OCI-LY1 (cell line): ENCODE data around the gene ZNF827.

Experiments used
- H2AFZ ChIP-seq: fragments of 200-600 bp; sonication (generic), shearing (Covaris generic); 2 replicates; pipeline ENCODE4 v1.6.0; 2014; ENCODE audit warnings: antibody characterized with exemption, mild to moderate bottlenecking, low read length
- H3F3A ChIP-seq: fragments of 200-600 bp; sonication (generic), shearing (Covaris generic); 2 replicates; pipeline ENCODE4 v1.6.0; 2014; ENCODE audit warnings: mild to moderate bottlenecking, antibody characterized with exemption, low read length, moderate library complexity; ENCODE audit not compliant: insufficient read depth
- H3K27ac ChIP-seq: fragments of 200-600 bp; sonication (generic); 2 replicates; pipeline ENCODE4 v1.5.1; 2014; ENCODE audit warnings: low read length, mixed run types, mild to moderate bottlenecking, low read depth; ENCODE audit not compliant: poor library complexity, severe bottlenecking
- H3K27me3 ChIP-seq: fragments of 200-600 bp; sonication (generic); 2 replicates; pipeline ENCODE4 v1.6.0; 2014; ENCODE audit warnings: antibody characterized with exemption, mild to moderate bottlenecking, low read length, moderate library complexity; ENCODE audit not compliant: insufficient read depth
- H3K36me3 ChIP-seq: fragments of 200-600 bp; sonication (generic); 2 replicates; pipeline ENCODE4 v1.6.1; 2014; ENCODE audit warnings: mild to moderate bottlenecking, antibody characterized with exemption, low read length, moderate library complexity, mixed read lengths; ENCODE audit not compliant: insufficient read depth
- H3K4me1 ChIP-seq: fragments of 200-600 bp; sonication (generic); 2 replicates; pipeline ENCODE4 v1.5.1; 2014; ENCODE audit warnings: mild to moderate bottlenecking, low read length, moderate library complexity; ENCODE audit not compliant: insufficient read depth, severe bottlenecking
- H3K4me2 ChIP-seq: fragments of 200-600 bp; sonication (generic), shearing (Covaris generic); 2 replicates; pipeline ENCODE4 v1.6.1; 2014; ENCODE audit warnings: low read length
- H3K4me3 ChIP-seq: fragments of 200-600 bp; sonication (generic); 2 replicates; pipeline ENCODE4 v1.5.1; 2014; ENCODE audit warnings: low read length, low read depth, mild to moderate bottlenecking, mixed read lengths; ENCODE audit not compliant: poor library complexity, severe bottlenecking
- H3K79me2 ChIP-seq: fragments of 200-600 bp; shearing (Covaris generic); 2 replicates; pipeline ENCODE4 v1.6.1; 2016; ENCODE audit warnings: mixed run types, low read length, mixed read lengths; ENCODE audit not compliant: insufficient read depth
- H3K9ac ChIP-seq: fragments of 200-600 bp; sonication (generic), shearing (Covaris generic); 2 replicates; pipeline ENCODE4 v1.6.1; 2014; ENCODE audit warnings: mild to moderate bottlenecking, low read length, mixed read lengths
- H3K9me2 ChIP-seq: fragments of 200-600 bp; sonication (generic), shearing (Covaris generic); 2 replicates; pipeline ENCODE4 v1.6.1; 2014; ENCODE audit warnings: low read depth, mild to moderate bottlenecking, low read length, mixed read lengths
- H3K9me3 ChIP-seq: fragments of 200-600 bp; shearing (Covaris generic); 2 replicates; pipeline ENCODE4 v1.6.1; 2014; ENCODE audit warnings: low read length, mixed read lengths
- H4K20me1 ChIP-seq: fragments of 200-600 bp; sonication (generic), shearing (Covaris generic); 2 replicates; pipeline ENCODE4 v1.6.0; 2016; ENCODE audit warnings: mild to moderate bottlenecking, low read length; ENCODE audit not compliant: insufficient read depth
- CTCF ChIP-seq: fragments of 200-600 bp; sonication (generic), shearing (Covaris generic); IDR thresholded peaks from 2 replicates; pipeline ENCODE4 v1.5.1; 2017; ENCODE audit warnings: mild to moderate bottlenecking, antibody characterized with exemption, low read length, moderate library complexity, mixed read lengths
- EZH2 ChIP-seq: fragments of 200-600 bp; sonication (generic), shearing (Covaris generic); IDR thresholded peaks from 2 replicates; pipeline ENCODE4 v1.8.0; 2017; ENCODE audit warnings: borderline replicate concordance, mixed run types, mild to moderate bottlenecking, antibody characterized with exemption, low read length, moderate library complexity, mixed read lengths

ZNF827 gene

DNA sequence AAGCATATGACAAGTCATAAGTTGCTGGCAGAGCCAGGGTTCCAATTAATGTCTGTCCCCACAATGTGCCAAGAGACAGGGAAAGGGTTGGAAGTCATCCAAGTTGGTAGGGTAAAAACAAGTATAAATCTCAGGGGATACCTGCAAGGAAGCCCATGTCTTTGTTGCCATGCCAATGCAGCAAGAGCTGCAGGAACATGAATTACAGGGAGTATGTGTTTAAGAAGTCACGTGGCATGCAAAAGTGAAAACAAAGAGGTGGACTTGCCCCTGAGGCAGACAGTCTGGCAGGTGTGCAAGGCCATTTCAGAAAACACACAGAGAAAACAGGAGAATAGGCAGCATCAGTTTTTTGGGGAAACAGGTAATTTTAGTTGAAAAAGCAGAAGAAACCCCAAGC, 229.3 kb downstream of the ZNF827 start:
- H3K4me2 ChIP-seq, result no peak overlapping the region
- no peaks in the 10 kb centered on the region for H3K9me2 ChIP-seq
- H3K4me1 ChIP-seq, result no peaks in the 10 kb centered on the region
- no peak overlapping the region for H3K4me3 ChIP-seq
- H3K9me3 ChIP-seq, result 0 out of 2 replicates have a peak, but pooled peaks cover 3% of the 10 kb centered on the region
- no peaks in the 10 kb centered on the region for H3K36me3 ChIP-seq
- H3K27ac ChIP-seq, result no peak overlapping the region
- no peaks in the 10 kb centered on the region for H4K20me1 ChIP-seq
- no peak overlapping the region for H2AFZ ChIP-seq
- no peaks in the 10 kb centered on the region for H3K79me2 ChIP-seq
- no peak overlapping the region for H3K9ac ChIP-seq
- TF ChIP-seq CTCF, result no peak
- no peak for TF ChIP-seq EZH2
- no peaks in the 10 kb centered on the region for H3F3A ChIP-seq
- no peaks in the 10 kb centered on the region for H3K27me3 ChIP-seq
